ENCODE results near the gene STK11.

The STK11 gene

GRCh38 chr19:1159864-1160595 is 45.5 kb upstream of the STK11 start:
- no peak overlapping the region for H3K4me3 ChIP-seq (ENCODE audit: control insufficient read depth, low read depth, low read length)
- TF ChIP-seq CTCF (conservative IDR thresholded peaks at IDR 0.05; ENCODE audit: control insufficient read depth, insufficient read depth, low read depth, low read length), result no peak
- no peak for DNase-seq (ENCODE audit: low read depth)

DNA sequence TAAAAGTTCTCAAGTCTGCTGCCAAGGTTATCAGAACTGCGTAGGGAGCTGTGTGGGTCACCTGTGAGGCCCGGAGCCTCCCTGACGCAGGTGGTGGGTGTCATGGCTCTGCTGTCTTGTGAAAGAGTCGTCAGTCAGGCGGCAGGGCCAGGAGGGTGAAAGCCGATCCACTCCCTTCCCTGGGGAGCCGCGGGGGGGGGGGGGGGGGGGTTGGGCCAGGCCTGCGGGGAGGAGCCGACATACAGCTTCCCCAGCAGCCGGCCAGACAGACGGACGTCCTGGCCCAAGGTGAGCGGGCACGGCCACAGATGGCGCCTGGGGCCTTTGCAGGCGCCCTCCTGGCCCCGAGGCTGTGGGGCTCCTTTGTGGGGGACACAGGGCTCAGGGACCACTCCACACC is 43.9 kb upstream of the STK11 start:
- H3K4me3 ChIP-seq (ENCODE audit: control insufficient read depth, low read depth, low read length), result no peak overlapping the region
- DNase-seq (ENCODE audit: low read depth), result no peak
- no peak for TF ChIP-seq CTCF (conservative IDR thresholded peaks at IDR 0.05; ENCODE audit: control insufficient read depth, insufficient read depth, low read depth, low read length)

DNA sequence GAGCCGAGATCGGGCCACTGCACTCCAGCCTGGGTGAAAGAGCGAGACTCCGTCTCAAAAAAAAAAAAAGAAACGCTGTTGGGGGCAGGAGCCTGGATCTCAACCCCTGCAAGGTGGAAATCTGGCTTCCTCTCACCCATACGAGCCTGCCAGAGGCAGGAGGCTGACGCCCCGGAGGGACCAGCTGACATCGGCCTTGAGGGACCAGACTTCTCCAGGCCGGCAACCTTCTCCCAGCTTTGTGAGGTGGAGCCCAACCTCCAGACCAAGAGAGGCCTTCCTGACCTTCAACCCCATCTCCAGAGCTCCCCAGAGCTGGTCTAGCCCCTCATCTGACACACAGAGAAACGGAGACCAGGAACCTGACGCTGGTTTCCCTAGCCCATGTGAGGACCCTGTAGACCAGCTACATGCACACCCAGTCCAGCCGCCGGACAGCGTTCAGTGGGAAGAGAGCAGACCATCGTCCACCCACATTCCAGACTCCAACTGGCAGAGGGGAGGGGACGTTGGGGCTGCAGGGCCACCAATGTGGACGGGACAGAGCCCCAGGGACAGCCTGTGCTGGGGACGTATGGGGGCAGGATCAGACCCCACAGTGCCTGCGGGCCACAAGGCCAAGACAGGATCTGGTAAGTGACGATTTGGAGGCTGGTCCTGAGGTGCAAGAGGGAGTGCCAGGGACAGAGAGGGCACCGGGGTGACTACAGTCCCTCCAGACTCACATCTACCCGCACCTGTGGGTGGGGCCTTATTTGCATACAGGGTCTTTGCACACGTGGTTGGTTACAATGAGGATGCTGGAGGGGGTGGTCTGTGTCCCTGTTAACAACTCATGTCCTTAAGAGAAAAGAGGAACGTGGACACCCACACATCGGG is 42.9 kb upstream of the STK11 start:
- TF ChIP-seq CTCF (conservative IDR thresholded peaks at IDR 0.05; ENCODE audit: control insufficient read depth, insufficient read depth, low read depth, low read length), result no peak
- no peak for DNase-seq (ENCODE audit: low read depth)
- H3K4me3 ChIP-seq (ENCODE audit: control insufficient read depth, low read depth, low read length), result no peak overlapping the region

GRCh38 chr19:1163283-1163933 is 42.2 kb upstream of the STK11 start:
- no peak for TF ChIP-seq CTCF (conservative IDR thresholded peaks at IDR 0.05; ENCODE audit: control insufficient read depth, insufficient read depth, low read depth, low read length)
- H3K4me3 ChIP-seq (ENCODE audit: control insufficient read depth, low read depth, low read length), result no peak overlapping the region
- DNase-seq (ENCODE audit: low read depth), result no peak

DNA sequence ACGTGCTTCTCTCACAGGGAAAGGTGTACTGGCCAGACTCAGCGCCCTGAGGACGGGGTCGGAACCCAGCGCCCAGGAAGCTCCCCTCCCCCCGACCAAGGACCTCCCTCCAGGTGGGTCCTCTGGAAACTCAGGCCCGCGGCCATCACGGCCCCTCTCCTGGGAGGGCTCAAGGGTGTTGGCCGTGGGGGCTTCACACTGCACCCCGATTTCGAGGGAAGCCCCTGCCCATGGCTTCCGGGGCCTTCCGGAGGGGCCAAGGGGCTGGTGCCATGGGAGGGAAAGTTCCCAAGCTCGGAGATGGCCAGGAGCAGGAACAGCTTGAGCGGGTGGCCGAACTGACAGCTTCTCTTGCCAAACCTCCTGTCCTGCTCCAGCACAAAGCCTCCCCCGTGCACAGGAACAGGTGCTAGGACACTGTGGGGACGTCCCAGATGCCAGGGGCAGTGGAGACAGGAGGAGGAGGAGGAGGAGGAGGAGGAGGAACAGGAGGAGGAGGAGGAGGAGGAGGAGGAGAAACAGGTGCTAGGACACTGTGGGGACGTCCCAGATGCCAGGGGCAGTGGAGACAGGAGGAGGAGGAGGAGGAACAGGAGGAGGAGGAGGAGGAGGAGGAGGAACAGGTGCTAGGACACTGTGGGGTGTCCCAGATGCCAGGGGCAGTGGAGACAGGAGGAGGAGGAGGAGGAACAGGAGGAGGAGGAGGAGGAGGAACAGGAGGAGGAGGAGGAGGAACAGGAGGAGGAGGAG is 41.5 kb upstream of the STK11 start:
- DNase-seq (ENCODE audit: low read depth), result no peak
- TF ChIP-seq CTCF (conservative IDR thresholded peaks at IDR 0.05; ENCODE audit: control insufficient read depth, insufficient read depth, low read depth, low read length), result no peak
- H3K4me3 ChIP-seq (ENCODE audit: control insufficient read depth, low read depth, low read length), result no peak overlapping the region
